HuH-7.5 (cell line): ENCODE results near the gene ROBO2.

Experiments used
- DNase-seq: peaks from one replicate; pipeline ENCODE4 v3.0.0; 2011; ENCODE audit warnings: low spot score

Gene ROBO2, protein sequence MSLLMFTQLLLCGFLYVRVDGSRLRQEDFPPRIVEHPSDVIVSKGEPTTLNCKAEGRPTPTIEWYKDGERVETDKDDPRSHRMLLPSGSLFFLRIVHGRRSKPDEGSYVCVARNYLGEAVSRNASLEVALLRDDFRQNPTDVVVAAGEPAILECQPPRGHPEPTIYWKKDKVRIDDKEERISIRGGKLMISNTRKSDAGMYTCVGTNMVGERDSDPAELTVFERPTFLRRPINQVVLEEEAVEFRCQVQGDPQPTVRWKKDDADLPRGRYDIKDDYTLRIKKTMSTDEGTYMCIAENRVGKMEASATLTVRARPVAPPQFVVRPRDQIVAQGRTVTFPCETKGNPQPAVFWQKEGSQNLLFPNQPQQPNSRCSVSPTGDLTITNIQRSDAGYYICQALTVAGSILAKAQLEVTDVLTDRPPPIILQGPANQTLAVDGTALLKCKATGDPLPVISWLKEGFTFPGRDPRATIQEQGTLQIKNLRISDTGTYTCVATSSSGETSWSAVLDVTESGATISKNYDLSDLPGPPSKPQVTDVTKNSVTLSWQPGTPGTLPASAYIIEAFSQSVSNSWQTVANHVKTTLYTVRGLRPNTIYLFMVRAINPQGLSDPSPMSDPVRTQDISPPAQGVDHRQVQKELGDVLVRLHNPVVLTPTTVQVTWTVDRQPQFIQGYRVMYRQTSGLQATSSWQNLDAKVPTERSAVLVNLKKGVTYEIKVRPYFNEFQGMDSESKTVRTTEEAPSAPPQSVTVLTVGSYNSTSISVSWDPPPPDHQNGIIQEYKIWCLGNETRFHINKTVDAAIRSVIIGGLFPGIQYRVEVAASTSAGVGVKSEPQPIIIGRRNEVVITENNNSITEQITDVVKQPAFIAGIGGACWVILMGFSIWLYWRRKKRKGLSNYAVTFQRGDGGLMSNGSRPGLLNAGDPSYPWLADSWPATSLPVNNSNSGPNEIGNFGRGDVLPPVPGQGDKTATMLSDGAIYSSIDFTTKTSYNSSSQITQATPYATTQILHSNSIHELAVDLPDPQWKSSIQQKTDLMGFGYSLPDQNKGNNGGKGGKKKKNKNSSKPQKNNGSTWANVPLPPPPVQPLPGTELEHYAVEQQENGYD (N-terminal part only)

DNA sequence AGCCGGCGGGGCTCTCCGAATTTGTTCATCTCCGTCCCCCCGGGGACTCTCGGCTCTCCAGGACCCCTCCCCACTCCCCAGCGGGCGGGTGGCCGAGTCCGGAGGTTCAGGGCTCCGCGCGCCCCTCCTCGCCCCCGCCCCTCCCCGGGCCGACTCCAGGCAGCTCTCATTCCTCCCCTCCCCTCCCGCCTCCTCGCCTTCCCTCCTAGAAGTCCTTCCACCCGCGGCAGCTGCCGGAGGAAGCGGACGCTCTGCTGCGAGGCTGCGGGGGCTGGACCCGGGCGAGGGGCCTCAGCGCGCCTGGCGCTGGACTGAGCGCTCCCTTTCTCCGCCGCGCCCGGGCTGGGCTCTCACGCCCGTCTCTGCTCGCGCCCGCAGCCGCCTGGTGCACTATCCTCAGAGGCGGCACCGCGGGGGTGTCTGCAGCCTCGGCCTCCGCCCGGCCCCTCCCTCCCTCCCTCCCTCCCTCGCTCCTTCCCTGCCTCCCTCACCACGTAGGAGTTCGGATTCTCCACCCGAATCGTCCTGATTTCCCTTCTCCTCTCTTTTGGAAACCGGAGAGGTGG lies at the start of gene ROBO2:
ROBO2 (plus strand) TSS at position 494 of the 566 bp plus-strand sequence. CDS start 687 bp downstream, outside the sequence.
- DNase-seq: no peak

DNA sequence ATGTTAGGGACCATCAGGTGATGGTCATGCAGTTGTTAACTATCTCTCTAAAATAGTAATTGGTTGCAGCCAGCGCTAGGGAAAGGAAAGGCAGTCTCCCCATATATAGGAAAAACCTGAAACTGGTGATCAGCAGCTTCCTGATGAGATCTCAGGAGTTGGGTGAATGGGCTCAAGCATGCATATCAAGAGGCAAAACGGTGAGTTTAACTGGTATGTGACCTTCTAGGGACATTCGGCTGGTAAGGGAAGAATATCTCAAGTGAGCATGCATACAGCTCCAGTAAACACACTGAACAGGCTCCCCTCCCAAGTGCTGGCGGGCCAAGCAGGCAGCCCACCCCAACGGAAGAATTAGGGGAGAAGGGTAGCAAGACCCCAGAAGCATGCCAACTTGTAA lies 49.3 kb upstream of the ROBO2 start:
- no peak for DNase-seq

DNA sequence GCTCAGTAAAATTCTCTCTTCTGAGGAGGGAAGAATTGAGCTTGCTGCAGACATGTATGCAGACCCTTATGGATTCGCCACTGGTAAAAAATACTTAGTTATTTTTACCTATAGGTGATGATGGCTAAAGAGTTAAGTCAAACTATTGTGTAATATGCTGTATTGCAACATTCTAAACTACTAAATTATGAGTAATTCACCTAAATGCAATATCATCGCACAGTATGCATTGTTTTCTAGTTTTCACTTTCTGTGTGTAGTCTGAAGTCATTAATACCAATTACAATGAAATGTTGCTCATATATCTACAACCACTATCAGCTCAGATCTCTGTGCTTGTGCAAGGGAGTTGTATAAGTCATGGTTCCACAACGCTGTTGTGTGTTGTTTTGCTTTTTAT lies 48.7 kb upstream of the ROBO2 start:
- no peak for DNase-seq

DNA sequence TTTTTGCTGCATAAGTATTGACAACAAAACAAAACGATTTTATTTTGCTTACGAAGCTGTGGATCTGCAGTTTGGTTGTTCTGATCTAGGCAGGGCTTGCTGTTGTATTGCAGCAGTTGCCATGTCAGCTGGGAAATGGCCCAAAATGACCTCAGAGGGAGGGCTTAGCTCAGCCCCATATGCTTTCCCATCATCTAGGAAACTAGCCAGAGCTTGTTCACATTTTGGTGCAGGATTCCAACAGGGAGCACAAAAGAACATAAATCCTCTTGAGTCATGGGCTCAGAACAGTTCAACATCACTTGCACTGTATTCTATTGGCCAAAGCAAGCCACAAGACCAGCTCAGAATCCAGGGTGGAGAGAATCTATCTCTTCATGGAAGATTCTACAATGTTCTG lies 42.2 kb upstream of the ROBO2 start:
- DNase-seq: no peak

DNA sequence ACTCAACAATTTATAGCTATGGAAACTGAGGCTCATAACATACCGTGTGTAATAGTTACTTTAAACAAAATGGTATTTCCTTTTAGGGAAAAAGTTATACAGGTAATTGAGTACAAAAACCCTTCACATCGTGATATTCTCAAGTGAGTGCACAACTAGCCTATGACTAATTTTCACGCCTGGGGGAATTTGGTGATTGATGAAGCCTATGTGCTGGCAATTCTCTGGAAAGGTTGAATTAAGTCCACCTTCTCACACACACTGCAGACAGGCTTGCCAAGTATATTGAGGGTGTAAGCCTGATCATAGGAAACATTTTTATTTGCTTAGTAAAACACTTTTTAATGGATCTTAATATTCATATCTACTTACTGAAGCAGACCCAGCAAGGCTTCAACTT lies 41.3 kb upstream of the ROBO2 start:
- no peak for DNase-seq

DNA sequence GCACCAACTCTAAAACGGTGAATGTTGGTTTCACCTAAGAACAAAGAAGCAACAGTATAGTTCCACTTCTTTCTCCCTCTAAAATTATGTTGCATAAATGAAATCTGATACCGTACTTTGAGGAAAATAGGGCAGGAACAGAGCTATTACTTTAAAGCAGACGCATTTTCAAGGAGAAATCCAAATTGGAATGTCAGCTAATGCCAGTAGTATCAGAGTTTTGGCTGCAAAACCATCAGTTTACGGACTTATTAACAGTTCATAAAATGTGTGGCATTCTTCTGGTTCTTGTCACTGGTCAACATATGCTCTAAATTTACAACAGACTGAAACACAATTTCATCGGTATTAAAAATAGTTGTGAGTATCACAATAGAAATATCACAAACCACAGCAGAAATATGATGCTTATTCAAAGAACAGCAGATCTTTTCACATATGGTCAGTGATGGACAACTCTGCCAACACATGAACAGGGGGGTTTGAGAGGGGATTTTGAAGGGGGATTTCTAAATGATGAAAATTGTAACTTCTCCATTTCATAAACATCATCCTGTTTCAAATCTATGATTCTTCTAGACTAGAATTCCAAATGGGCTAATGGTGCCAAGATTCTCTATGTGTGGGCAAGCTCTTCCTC lies 38.7 kb upstream of the ROBO2 start:
- no peak for DNase-seq

DNA sequence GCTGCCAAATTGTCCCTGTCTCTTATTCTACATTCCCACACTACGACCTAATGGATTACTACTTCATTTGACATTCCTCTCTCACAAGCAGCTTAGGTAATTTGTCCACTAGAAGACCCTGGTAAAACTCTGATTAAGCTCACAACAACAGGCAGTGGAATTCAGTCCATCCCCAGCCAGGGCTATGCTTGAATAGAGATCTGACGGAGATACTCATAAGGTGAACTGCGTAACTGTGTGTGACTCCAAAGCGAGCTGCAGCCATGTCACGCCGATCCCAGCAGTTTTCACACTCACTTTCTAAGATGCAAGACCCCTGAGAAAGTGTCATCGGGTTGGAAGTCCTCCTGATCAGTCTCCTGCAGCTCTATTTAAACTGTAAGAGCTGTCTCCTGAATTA lies 25.7 kb upstream of the ROBO2 start:
- no peak for DNase-seq

DNA sequence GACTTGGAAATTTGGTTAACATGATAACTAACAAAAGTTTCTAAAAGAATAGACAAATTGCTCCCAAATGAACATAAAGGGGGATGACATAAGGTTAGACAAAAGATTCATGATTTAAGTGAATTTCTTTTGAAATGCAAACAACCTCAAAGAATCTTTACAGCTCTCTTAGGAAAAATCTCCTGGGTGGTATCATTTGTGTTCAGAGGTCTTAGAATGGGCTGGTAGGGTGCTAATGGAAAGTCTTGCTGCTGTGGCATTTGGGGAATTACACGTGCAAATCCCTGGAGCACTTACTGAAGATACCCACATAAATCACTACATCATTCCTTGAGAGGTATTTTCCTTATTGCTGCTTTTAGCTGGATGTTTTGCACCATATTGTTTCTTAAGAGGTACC lies 14.4 kb upstream of the ROBO2 start:
- DNase-seq: no peak

DNA sequence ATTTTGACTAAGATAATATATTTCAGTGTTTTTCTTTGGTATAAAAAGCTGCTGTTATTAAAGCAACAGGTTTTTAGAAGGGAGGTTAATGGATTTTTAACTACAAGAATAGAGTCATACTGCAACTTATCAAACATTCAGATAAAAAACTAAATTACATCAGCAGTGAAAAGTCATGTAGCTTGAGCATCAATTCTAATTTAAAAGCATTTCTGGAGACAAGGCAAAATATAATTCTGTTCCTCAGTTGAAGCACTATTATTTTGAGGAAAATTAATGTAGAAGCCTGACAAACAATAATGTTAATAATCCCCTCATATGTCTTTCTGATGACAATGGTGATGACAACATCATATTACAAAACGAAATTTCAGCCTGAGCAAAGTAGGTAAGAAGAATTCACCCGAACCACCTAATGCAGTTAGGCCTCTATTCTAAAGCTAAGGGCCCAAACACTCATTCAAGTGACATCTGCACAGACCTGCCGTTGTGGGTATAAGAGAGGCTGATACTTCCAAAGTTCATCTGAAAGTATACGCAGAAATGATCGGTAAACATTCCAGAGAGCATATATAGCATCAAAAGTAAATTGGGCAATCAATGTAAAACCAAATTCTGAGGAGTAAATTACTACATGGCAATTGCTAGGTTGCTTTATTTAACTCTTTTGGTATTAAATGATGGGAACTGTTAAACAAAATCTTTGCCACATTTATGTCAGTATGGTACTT lies 12.8 kb upstream of the ROBO2 start:
- no peak for DNase-seq

DNA sequence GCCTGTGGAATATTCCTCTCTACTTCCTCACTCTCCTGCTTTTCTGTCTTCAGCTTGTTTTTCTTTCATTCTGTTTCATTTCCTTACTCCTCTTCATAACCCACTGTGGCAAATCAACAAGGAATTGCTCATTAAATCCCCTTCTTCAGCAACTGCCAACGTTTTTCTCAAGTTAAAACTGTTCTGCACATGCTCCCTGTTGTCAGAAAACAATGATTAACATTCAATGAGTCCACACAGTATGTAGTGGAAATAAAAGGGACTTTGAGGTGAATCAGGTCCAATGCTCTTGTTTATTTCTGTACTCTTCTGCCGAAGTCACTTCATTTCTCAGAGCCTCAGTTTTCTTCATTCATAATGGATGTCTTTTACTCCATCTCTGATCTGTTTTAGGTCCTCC lies 11.9 kb upstream of the ROBO2 start:
- DNase-seq: no peak

DNA sequence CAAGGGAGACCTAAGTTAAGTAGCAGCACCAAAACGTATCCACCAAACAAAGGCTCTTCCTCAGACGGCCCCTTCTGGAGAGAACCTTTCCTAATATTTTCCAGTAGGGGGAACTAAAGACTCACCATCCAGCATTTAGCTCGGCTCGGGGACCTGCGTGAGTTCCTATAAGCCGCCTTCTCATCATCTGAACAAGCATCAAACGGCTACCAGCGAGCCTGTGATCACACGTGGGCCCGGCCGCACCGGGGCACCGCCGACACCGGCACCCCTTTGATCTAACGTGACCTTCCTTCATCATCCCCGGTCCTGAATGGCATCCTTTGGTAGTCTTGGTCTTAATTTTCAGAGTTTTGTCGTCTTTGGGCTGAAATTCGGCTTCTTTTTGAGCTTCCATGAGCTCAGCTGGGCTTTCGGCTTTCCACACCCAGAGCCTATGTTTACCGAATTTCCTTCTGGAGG lies 1.4 kb upstream of the ROBO2 start:
- peak; percentile 19 for DNase-seq

DNA sequence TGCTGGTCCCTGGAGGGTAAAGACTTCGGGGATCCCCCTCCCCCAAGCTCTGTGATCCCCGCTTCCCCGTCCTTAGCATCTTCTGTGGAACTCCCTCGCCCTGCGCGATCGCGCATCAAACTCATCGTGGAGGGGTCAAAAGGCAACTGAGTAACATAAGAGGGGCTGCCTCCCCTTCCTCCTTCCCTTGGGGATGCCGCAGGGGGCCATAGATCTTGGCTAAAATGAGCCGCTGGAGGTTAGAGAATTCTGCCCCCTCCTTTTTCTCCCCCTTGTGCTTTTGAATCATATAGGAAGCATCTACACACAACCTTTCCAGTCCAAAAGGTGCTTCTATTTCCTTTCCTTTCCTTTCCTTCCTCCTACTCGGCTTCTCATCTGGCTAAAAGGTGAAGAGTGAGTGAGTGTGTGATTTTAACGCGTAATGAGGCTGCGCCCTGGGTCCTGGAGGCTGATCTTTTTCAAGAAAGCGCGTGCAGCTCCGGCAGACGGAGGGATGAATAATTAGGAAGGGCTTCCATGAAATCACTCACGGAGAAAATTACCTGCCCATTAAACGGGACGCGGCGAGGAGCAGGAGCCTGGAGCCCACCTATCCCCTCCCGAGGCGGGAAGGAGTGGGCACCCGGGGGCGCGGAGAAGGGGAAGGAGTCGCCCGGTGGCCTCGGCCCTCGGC lies 831 bp upstream of the ROBO2 start:
- no peak for DNase-seq

DNA sequence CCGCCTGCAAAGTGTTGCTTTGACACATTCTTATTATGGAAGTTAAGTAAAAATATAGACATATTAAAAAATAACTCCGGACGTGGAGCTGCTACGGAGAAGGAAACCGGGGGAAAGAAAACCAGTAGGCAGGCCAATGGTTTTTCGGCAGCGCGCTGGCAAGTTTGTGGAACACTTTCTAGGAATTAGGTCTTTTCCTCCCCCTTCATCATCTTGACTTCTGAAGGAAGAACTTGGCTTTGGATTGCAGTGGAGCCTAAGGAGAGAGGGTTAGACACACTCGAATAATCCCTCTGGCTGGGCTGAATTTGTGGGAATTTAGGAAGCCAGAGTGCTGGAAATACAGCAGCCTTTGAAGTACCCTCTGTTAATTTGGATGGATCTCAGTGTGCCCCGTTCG lies 317 bp downstream of the ROBO2 start:
- no peak for DNase-seq

DNA sequence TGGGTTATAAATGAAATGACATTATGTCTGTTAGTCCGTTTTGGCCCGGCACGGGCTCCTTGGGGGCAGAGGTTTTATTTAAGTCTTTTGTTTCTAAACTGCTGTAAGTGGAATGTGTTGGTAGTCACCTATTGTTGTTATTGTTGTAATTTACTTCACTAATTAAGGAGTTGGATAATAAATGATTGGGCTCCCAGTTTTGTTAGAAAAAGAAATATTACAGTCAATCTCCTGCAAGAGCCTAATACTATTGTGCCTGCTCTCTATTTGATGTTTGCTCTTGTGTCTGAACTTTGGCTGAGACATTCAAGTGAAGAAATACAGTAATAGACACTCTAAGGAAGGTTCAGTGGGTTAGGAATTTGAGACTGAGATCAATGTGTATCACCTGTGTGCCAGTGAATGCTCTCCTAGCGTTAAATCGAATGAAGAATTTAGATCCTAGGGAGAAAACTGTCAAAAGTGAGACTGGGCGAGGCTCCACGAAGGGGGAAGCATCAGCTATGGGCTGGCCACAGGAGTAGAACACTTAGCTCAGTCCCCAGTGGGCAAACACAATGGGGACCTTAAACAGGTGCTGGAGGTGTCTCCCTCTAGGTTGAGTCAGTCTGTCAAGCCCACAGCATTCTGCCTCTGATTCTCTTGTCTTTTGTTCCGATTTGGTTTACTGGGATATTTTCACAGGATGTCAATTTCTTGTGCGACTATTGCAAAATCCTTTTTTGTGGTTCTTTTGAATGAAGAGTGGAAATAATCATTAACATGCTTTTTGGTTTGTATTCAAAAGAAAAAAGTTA lies 1.2 kb downstream of the ROBO2 start:
- no peak for DNase-seq

DNA sequence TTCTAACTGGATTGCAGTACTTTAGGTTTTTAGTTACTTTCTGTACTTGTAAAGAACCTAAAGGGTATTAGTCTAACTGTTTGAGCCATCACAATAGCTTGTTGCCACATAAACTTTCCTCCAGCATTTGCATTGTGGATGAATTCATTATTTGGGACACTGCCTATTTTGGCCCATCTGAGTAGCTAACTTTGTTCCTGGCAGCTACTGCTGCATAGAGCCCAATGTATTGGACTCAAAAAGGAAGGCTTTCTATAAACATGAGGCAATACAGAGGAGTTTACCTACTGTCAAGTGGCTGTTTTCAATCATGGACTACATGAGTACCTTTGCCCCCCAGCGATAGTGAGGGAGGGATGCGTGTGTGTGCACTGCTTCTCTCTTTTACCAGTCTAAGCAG lies 1.9 kb downstream of the ROBO2 start:
- DNase-seq: no peak

DNA sequence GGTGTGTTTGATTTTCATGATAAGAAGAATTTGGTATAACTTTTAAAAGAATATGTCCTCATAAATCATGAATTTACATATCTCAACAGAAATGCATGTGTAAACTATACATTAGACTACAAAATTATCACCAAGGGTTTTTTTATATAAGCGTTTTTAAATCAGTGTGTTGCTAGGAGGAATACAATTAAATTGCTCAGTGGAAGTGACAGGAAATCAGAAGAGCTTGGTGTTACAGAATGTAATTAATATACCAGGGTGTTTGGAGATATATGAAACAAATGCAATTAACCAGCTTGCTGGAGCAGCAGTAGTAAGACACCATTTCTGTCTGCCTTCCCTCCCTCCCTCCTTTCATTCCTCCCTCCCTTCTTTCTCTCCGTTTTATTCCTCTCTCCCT lies 2.4 kb downstream of the ROBO2 start:
- no peak for DNase-seq

DNA sequence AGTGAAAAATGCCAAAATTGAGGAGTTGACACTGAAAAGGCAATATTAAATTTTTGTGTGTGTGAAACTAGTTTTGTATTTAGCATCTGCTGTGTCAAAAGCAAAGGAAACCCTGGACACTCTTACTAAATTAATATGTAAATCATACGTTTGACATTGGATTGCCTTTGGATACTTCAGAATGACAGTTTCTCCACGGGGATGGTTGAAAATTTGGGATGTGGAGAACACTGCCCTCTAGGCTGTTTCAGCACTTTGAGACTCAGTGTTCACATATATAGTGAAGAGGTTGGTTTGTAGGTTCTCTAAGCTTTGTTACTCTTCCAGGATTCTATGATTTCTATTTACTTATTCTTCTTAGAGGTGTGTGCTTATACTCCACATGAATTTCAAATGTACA lies 3.0 kb downstream of the ROBO2 start:
- no peak for DNase-seq

DNA sequence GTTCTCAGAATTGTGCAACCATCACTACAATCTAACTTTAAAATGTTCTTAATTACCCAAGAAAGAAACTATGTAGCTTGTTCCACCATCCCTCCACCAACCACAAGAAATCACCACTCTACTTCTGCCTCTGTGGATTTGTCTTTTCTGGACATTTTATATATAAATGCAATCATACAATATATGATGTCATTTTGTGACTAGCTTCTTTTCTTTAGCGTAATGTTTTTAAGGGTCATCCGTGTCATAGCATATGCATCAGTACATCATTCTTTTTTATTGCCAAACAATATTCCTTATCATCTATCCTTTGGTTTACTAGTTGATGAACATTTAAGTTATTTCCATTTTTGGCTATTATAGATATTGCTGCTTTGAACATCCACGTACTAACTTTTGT lies 5.8 kb downstream of the ROBO2 start:
- no peak for DNase-seq

DNA sequence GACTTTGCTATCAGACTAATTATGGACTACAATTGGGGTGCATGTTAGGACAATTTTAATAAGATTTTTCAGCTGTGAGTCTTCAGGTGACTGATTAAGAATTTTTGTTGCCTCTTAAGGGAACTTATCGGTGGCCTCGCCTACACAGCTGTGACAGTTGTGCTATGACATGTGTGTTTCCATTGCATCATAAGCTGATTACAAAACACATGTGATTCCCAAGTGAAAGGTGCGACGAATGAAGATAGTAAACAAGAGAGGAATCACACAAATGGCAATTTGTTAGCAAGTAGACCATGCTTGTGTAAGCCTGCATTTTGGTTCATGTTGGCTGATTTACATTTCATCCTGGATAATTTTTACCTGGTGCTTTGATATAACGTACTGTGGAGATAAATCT lies 8.3 kb downstream of the ROBO2 start:
- no peak for DNase-seq

DNA sequence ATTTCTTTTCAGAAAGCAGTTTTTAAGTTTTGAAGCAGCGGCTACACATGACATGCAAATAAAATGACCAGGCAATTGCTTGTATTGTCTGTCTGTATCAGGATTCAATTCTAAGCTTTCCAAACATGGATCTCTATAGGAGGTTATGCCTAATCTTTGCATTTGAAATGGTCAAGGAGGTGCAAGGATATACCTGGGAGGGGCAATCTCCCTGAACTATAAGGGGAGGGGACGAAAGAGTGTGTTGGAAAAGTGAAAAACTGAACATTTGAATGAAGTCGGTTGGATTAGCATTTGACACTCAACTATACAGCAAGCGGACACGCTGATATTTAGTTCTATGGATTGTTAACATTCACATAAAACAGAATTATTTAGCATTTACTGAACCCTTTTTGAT lies 11.7 kb downstream of the ROBO2 start:
- DNase-seq: no peak
